Testis (tissue), 2 donors: Measurements from ENCODE around the gene RSL24D1.

Experiments used
- CTCF ChIP-seq, 3 experiments: fragments of 450-650 bp in 2 of 3; fragments of 200-600 bp in 1 of 3; sonication (generic) in 1 of 3; IDR thresholded peaks; one replicate each; pipeline ENCODE4 v1.5.1; 2016 to 2019; ENCODE audit warnings: antibody characterized with exemption in 3 of 3, mild to moderate bottlenecking in 2 of 3, moderate library complexity in 1 of 3
- POLR2A ChIP-seq: fragments of 450-650 bp; IDR thresholded peaks from one replicate; pipeline ENCODE4 v1.6.1; 2017; ENCODE audit warnings: antibody characterized with exemption, mild to moderate bottlenecking, moderate library complexity

GRCh38 chr15:55202206-55202605 is 5.5 kb upstream of the RSL24D1 start:
- no peak for TF ChIP-seq CTCF (IDR thresholded peaks at IDR 0.05)
- no peak for TF ChIP-seq POLR2A
